ENCODE results near the gene MYO3B.

DNA sequence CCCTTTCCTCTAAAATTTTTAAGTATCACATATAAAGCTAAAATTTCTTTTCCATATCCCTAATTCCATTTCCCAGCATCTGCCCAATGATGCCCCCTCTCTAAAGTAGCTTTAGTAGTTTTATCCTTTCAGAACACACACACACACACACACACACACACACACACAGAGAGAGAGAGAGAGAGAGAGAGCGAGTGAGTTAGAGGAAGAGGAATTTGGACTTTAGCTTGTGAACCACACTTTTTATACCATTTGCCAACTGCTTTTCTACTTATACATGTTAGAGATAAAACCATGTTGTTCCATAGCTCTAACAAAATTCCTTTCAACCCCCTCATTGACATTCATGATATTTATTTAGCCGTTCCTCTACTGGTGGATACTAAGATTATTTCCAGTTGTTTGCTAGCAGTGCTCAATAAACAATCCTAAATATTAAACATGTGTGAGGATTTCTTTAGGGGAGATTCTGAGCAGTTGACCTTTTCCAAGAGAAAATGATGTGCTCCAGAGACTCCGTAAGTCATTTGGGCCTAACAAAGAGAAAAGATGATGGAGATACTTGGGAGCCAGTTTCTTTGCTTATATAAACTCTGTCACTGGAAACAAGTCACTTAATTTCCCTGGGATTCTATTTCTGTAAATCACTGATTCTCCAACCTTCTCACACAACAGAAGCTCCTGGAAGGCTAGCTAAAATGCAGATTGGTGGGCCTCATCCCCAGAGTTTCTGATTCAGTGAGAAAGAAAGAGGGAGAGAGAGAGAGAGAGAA is 307.5 kb downstream of the MYO3B start:
- no peak for TF ChIP-seq POLR2AphosphoS5 (IDR thresholded peaks at IDR 0.05)
- TF ChIP-seq, protein P1, sequence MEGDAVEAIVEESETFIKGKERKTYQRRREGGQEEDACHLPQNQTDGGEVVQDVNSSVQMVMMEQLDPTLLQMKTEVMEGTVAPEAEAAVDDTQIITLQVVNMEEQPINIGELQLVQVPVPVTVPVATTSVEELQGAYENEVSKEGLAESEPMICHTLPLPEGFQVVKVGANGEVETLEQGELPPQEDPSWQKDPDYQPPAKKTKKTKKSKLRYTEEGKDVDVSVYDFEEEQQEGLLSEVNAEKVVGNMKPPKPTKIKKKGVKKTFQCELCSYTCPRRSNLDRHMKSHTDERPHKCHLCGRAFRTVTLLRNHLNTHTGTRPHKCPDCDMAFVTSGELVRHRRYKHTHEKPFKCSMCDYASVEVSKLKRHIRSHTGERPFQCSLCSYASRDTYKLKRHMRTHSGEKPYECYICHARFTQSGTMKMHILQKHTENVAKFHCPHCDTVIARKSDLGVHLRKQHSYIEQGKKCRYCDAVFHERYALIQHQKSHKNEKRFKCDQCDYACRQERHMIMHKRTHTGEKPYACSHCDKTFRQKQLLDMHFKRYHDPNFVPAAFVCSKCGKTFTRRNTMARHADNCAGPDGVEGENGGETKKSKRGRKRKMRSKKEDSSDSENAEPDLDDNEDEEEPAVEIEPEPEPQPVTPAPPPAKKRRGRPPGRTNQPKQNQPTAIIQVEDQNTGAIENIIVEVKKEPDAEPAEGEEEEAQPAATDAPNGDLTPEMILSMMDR (IDR thresholded peaks at IDR 0.05): no peak
- no peak for TF ChIP-seq POLR2A (IDR thresholded peaks at IDR 0.05)

Data from prostate gland (tissue), 2 donors.